Thoracic aorta (tissue), 2 donors: ENCODE results near the gene CLDN2. TPM values are rescaled to one million over a fixed set of nuclear protein-coding genes. Genes with fewer than 3 reads are reported as not detected.

ENCODE experiments used
- ATAC-seq: fragments of 150-250 bp; one replicate; pipeline ENCODE4 v1.8.0; 2017; ENCODE audit warnings: low read depth; ENCODE audit not compliant: insufficient number of reproducible peaks, low FRiP score
- DNase-seq: peaks from one replicate; pipeline ENCODE4 v3.0.0-alpha.2; 2020; ENCODE audit warnings: low spot score
- H3K27ac ChIP-seq, 2 donors: fragments of 200-600 bp; sonication (generic); 1 replicate in 1 of 2; 2 replicates in 1 of 2; pipeline ENCODE4 v1.5.1; 2016; ENCODE audit warnings: mild to moderate bottlenecking in 2 of 2, moderate library complexity in 2 of 2
- H3K27me3 ChIP-seq: fragments of 200-600 bp; sonication (generic); replicated peaks from 2 replicates; pipeline ENCODE4 v1.6.0; 2016; ENCODE audit warnings: mild to moderate bottlenecking; ENCODE audit not compliant: insufficient read depth
- H3K36me3 ChIP-seq: fragments of 200-600 bp; sonication (generic); one replicate; pipeline ENCODE4 v1.5.1; 2016
- H3K4me1 ChIP-seq, 2 donors: fragments of 200-600 bp; sonication (generic); 1 replicate in 1 of 2; 2 replicates in 1 of 2; pipeline versions ENCODE4 v1.5.1 to v1.6.0; 2016; ENCODE audit warnings: low read depth in 2 of 2, mild to moderate bottlenecking in 1 of 2; ENCODE audit not compliant: control insufficient read depth in 1 of 2
- H3K4me3 ChIP-seq: fragments of 200-600 bp; sonication (generic); 2 replicates; pipeline ENCODE4 v1.5.1; 2016; ENCODE audit warnings: mild to moderate bottlenecking
- H3K9me3 ChIP-seq: fragments of 200-600 bp; sonication (generic); 2 replicates; pipeline ENCODE4 v1.5.1; 2016
- CTCF ChIP-seq: fragments of 200-600 bp; sonication (generic); IDR thresholded peaks from one replicate; pipeline ENCODE4 v1.5.1; 2019; ENCODE audit warnings: antibody characterized with exemption
- total RNA-seq, 2 donors: library from RNA; depleted of rRNA; stranded (reverse); fragments of >200 nt; gene quantifications; one replicate each; pipeline versions ENCODE4 v1.1.0 to v1.2.3, GENCODE V29; 2016

CLDN2 gene
- total RNA-seq, 2 donors from 2014 or later, result not detected

GRCh38 chrX:106899276-106899675, 20.9 kb upstream of the CLDN2 start:
- ATAC-seq, result no peak

GRCh38 chrX:106899841-106900240, 20.4 kb upstream of the CLDN2 start:
- no peak overlapping the region for H3K27ac ChIP-seq
- no peaks in the 10 kb centered on the region for H3K36me3 ChIP-seq
- H3K4me3 ChIP-seq, result no peak overlapping the region
- no peaks in the 10 kb centered on the region for H3K9me3 ChIP-seq
- DNase-seq (no peak), ATAC-seq (no peak)
- H3K4me1 ChIP-seq, result no peaks in the 10 kb centered on the region
- H3K27me3 ChIP-seq, result no peaks in the 10 kb centered on the region
- TF ChIP-seq CTCF, result no peak

More at GRCh38 chrX:106899276-106899675, 20.9 kb upstream of the CLDN2 start:
- Histone ChIP-seq H3K27ac (no peak overlapping the region), H3K36me3 (no peaks in the 10 kb centered on the region), H3K4me3 (no peak overlapping the region), H3K4me1 (no peaks in the 10 kb centered on the region), H3K27me3 (no peaks in the 10 kb centered on the region), H3K9me3 (no peaks in the 10 kb centered on the region)
- DNase-seq, result no peak
- TF ChIP-seq CTCF, result no peak

GRCh38 chrX:106901341-106901740, 18.9 kb upstream of the CLDN2 start:
- ATAC-seq, result no peak
- Histone ChIP-seq H3K4me3 (no peak overlapping the region), H3K27ac (no peak overlapping the region), H3K9me3 (no peaks in the 10 kb centered on the region), H3K4me1 (no peaks in the 10 kb centered on the region), H3K36me3 (no peaks in the 10 kb centered on the region), H3K27me3 (no peaks in the 10 kb centered on the region)
- no peak for TF ChIP-seq CTCF
- DNase-seq, result no peak

DNA sequence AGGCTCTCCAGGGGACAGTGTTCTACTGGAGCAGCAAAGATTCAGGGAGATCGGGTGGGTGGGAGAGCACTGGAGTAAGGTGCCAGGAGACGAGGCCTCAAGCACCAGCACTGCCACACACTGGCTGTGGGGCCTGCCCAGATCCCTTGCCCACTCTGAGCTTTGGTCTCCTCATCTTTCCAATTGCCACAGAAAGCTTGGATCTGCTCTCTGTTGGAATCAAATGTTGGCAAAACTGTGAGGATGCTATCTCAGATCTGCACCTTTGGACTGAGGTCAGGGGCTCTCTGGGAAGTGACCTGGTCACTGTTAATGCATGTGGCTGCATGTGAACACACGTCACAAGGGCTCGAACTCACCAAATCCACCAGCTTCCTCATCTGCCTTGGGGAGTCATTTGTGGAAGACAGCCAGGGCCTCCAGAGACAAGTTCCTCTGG, 18.4 kb upstream of the CLDN2 start:
- Histone ChIP-seq H3K27ac (no peak overlapping the region), H3K27me3 (no peaks in the 10 kb centered on the region), H3K4me1 (no peaks in the 10 kb centered on the region), H3K36me3 (no peaks in the 10 kb centered on the region), H3K9me3 (no peaks in the 10 kb centered on the region), H3K4me3 (no peak overlapping the region)
- ATAC-seq (no peak), DNase-seq (no peak)
- no peak for TF ChIP-seq CTCF

DNA sequence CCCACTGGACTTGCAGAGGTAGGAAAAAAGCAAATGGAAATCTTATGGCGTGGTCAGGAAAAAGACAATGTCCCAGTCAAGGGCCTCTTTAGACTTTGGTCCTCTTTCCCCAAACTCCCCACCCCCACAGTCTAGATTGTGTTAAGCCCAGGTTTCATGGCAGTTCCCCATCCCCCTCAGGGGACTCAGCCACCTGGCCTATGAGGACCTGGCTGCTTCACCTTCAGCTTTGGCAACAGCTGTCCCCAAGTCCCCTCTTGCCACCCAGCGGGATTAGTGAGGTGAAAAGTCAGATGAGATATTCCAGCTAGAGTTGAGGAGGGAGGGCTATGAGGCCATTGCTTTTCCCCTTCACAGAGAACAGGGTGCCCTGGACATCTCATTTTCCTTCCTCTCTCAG, 17.5 kb upstream of the CLDN2 start:
- Histone ChIP-seq H3K27ac (no peak overlapping the region), H3K36me3 (no peaks in the 10 kb centered on the region), H3K4me1 (no peaks in the 10 kb centered on the region), H3K4me3 (no peak overlapping the region), H3K9me3 (no peaks in the 10 kb centered on the region), H3K27me3 (no peaks in the 10 kb centered on the region)
- ATAC-seq (no peak), DNase-seq (no peak)
- TF ChIP-seq CTCF, result no peak
